ENCODE results near the gene FOXA1. TPM values are rescaled to one million over a fixed set of nuclear protein-coding genes. Genes with fewer than 3 reads are reported as not detected.

FOXA1 gene
- total RNA-seq, 1 experiment from 2014 or later, result 191 TPM

GRCh38 chr14:37602605-37603453, 7.8 kb upstream of the FOXA1 start:
- DNase-seq (ENCODE audit: low spot score), result no peak

DNA sequence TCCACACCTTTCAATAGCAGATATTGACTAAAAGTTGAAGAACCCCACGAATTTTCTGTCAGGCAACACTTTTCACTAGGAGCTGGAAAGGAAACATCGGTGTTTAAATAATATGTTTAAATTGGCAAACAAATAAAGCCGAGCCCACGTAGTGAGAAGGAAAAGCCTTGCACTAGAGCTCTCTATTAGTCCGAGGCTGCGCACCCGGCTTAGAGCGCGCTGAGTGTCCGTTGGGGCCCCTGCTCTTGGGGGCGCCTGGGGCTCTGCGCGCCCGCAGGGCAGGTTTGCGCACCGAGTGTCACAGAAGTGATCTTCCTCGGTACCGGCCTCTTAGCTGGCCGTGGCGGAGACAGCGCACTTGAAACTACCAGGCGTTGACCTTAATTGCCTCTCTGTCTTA, 6.8 kb upstream of the FOXA1 start:
- DNase-seq (ENCODE audit: low spot score), result no peak

GRCh38 chr14:37600880-37601741, 6.1 kb upstream of the FOXA1 start:
- DNase-seq (ENCODE audit: low spot score), result no peak

GRCh38 chr14:37599507-37600368, 4.7 kb upstream of the FOXA1 start:
- peak; percentile 52 for DNase-seq (ENCODE audit: low spot score)

GRCh38 chr14:37598747-37599506, 3.9 kb upstream of the FOXA1 start:
- no peak for DNase-seq (ENCODE audit: low spot score)

DNA sequence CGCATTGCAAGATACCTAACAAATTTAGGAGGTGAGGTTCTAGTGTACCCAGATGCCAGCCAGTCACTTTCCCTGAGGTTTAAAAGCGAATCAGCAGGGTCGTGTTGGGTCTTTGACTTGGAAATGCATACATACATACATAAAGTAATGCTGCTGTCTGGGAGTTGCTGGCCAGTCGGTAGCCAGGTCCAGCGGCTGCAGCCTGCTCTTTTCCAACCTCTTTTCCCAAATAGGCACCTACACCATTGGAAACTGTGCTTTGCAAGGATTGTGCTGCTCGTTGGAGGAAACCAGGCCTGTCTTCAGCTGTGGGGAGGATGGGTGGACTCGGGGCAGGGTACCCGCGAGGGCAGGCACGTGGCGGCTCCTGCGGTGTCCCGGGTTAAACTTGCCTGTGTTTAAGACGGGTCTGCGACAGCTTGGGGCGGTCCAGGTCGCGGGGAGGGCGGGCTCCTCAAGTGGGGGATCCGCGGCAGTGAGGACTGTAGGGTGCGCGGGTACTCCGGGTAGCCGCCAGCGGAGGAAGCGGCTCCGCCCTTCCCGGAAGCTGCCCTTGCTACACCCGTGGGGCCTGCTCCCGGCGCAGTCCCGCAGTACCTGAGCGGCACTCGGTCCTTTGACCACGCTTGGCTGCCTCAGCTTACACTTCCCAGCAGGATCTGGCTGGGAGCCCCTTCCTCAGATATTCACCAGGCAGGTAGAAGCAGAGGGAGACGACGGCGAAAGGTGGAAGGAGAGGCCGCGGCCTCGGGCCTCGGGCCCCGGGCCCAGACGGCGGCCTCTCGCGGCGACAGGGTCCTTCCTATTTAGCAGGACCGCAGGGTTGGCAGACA, 3.1 kb upstream of the FOXA1 start:
- no peak for DNase-seq (ENCODE audit: low spot score)

DNA sequence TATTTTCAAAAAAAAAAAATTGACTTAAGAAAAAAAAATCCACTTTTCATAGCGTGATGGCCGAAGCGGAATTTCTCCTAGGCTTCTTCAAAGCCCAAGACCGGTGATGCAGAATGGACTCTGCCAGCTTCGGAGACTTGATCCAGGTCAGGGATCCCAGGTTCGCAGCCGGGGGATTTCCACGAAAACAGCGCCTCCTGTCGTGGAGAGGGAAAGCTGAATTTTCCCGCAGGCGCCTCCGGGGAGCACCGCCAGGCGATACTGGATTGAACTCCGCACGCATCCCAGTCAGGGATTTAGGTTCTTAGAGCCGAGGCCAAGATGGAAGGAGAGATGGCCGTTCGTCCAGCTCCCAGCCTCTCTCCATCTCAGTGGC, 2.5 kb upstream of the FOXA1 start:
- no peak for DNase-seq (ENCODE audit: low spot score)

DNA sequence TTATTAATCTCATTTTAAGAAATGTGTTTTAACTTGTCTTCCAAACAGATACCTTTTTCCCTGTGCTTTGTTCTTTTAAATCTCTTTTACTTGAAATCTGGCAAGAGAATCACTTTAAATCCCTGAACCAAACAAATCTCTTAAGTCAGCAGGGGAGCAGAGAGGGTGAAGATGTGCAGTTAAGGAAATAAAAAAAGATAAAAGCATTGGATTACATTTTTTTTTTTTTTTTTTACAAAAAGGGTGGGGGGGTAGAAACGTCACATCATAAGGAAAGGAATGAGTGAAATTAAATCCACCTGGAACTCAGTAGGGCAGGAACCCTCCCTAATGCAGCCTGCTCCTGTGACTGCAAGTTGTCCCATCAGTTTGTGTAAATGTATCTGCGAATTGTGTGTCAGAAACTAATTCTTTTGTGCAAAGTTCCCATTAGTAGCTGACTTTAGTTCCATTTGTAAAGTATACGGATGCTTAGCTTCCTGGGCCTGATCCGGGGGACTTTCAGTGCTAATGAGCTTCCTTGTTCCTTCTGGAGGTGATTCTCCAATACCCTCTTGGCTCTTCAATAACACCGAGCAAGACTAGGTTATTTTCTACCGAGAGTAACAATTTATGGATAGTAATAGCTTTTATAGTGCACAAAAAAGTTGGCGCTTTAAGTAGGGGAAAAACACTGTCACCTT, 1.9 kb upstream of the FOXA1 start:
- DNase-seq (ENCODE audit: low spot score), result peak; percentile 32

GRCh38 chr14:37595809-37596621, 966 bp upstream of the FOXA1 start:
- peak; percentile 87 for DNase-seq (ENCODE audit: low spot score)

DNA sequence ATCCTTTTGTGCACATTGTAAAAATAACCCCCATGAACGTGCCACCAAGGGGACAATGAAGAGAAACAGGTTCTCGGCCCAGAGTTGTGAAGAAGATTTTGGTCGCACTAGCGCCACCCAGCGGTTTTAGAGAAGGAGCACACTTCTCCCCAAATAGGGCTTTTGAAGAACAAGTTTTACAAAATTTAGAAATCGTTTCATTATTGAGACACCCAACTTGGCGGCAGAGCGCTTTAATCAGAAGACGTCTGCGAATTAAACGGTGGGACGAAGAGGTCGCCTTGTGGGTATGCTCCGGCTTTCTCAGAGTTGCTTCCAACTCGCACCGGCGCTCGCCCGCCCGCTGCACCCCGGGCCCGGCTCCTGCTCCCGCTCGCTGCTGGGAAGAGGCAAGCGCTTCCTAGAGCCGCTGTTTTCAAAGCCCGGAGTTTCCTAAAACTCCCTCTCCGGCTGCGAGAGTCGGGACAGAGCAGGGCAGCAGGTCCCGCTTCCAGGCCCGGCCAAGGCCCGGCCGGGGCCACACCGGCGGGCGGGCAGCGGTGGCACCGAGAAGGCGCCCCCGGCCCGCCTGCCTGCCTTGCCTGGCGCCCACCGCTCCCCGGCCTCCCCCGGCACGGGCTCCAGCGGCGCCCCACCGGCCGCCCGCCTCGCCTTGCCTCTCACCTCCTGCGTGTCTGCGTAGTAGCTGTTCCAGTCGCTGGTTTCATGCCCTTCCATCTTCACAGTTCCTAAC, 645 bp downstream of the FOXA1 start:
- peak; percentile 99 for DNase-seq (ENCODE audit: low spot score)

- DNase-seq (ENCODE audit: low spot score), result peak; percentile 71
Observed at GRCh38 chr14:37593511-37594237, 1.4 kb downstream of the FOXA1 start.

DNA sequence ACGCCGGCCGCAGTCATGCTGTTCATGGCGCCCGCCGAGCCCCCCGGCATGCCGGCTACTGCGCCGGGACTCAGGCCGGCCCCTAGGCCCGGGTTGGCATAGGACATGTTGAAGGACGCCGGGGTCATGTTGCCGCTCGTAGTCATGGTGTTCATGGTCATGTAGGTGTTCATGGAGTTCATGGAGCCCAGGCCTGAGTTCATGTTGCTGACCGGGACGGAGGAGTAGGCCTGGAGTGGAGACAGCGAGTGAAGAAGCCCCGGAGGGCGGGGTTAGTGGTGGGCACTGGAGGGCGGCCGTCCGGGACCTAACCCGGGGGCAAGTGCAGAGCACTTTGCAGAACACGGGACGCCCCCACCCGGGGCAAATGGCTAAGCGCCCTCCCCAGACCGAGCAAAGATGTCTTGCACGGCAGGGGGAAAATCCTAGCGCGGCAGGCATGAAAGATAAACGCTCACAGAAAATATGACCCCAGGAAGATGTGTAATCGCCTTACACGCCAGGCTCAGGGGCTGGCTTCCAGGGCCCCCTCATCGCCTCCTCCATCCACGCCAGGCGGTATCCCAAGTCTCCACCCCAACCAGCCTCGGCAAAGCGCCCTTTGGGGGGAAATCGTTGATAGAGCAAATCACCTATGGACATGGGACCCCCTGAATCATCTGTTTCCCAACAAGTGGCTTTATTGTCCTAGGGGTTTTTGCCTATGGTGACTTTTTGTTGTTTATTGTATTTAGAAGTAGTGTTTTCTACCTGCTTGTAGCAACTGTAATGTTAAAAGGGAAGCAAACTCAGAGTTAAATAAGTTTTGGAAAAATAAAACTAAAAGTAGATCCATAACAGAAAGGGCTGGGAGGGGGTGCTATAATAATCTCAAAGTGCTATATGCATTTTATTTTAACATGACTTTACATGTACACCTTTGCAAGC, 2.3 kb downstream of the FOXA1 start:
- DNase-seq (ENCODE audit: low spot score), result peak; percentile 57

DNA sequence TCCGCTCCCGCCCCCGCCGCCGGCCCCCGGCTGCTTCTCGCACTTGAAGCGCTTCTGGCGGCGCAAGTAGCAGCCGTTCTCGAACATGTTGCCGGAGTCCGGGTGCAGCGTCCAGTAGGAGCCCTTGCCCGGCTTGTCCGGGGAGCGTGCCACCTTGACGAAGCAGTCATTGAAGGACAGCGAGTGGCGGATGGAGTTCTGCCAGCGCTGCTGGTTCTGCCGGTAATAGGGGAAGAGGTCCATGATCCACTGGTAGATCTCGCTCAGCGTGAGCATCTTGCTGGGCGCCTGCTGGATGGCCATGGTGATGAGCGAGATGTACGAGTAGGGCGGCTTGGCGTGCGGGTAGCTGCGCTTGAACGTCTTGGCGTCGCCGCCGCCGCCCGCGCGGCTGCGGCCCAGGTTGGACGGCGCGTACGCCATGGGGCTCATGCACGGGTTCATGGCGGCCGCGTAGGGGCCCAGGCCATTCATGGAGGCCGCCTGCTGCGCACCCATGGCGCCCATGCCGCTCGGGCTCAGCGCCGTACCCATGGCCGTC, 3.0 kb downstream of the FOXA1 start:
- DNase-seq (ENCODE audit: low spot score), result peak; percentile 62

DNA sequence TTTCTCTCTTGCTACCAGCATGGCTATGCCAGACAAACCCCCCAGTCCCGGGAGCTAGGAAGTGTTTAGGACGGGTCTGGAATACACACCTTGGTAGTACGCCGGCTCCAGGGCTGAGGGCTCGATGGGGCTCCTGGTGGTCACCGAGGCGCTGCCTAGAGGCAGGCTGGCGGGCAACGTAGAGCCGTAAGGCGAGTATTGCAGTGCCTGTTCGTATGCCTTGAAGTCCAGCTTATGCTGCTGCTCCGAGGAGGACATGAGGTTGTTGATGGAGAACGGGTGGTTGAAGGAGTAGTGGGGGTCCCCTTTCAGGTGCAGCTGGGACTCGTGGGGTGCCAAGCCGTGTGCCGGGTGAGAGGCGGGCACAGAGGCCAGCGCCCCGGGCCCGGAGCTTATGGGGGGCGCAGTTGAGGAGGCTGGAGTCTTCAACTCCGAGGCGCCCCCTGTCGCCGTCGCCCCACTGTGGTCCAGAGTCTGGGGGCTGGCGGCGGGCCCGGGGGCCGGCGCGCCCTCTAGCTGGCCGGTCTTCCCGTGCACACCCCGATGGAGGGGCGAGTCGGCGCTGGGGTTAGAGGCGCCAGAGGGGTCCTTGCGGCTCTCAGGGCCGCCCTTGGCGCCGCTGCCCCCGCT, 3.6 kb downstream of the FOXA1 start:
- DNase-seq (ENCODE audit: low spot score), result peak; percentile 66

- DNase-seq (ENCODE audit: low spot score), result peak; percentile 65
Observed at GRCh38 chr14:37590428-37591139, 4.5 kb downstream of the FOXA1 start.

Data from HT-29 (cell line).